Fibroblast of lung (primary cell): ENCODE results near the gene CHN2. TPM values are rescaled to one million over a fixed set of nuclear protein-coding genes. Genes with fewer than 3 reads are reported as not detected.

Experiments used
- DNase-seq, 2 donors: peaks; one replicate each; pipeline versions ENCODE4 v3.0.0 to v3.0.0-alpha.2; 2010; ENCODE audit warnings: low read depth in 2 of 2
- H2AFZ ChIP-seq: 2 replicates; pipeline ENCODE4 v1.5.1; 2012; ENCODE audit warnings: low read length, control low read depth, inconsistent platforms
- H3K27ac ChIP-seq: 2 replicates; pipeline ENCODE4 v1.5.1; 2011; ENCODE audit warnings: low read length, control low read depth; ENCODE audit not compliant: insufficient read depth
- H3K27me3 ChIP-seq: 2 replicates; pipeline ENCODE4 v1.5.1; 2011; ENCODE audit warnings: mild to moderate bottlenecking, low read length; ENCODE audit not compliant: control insufficient read depth, insufficient read depth
- H3K36me3 ChIP-seq: 2 replicates; pipeline ENCODE4 v1.5.1; 2011; ENCODE audit warnings: low read length; ENCODE audit not compliant: control insufficient read depth, insufficient read depth
- H3K4me1 ChIP-seq: 2 replicates; pipeline ENCODE4 v1.5.1; 2011; ENCODE audit warnings: low read length; ENCODE audit not compliant: control insufficient read depth, insufficient read depth; ENCODE audit errors: extremely low read depth
- H3K4me2 ChIP-seq: 2 replicates; pipeline ENCODE4 v1.5.1; 2011; ENCODE audit warnings: low read length, control low read depth; ENCODE audit not compliant: insufficient read depth; ENCODE audit errors: extremely low read depth
- H3K4me3 ChIP-seq, 4 experiments: fragments of 200-600 bp in 1 of 4; sonication (generic) in 1 of 4; replicated peaks in 1 of 4; 2 replicates each; pipeline ENCODE4 v1.5.1; 2011 to 2016; ENCODE audit warnings: low read length in 4 of 4, low read depth in 3 of 4, mild to moderate bottlenecking in 3 of 4, control low read depth in 2 of 4, inconsistent platforms in 1 of 4, mixed read lengths in 1 of 4; ENCODE audit not compliant: insufficient read depth in 1 of 4; ENCODE audit errors: control extremely low read depth in 1 of 4
- H3K79me2 ChIP-seq: 2 replicates; pipeline ENCODE4 v1.5.1; 2012; ENCODE audit warnings: mild to moderate bottlenecking, low read length, inconsistent platforms; ENCODE audit not compliant: control insufficient read depth, insufficient read depth
- H3K9ac ChIP-seq: 2 replicates; pipeline ENCODE4 v1.5.1; 2011; ENCODE audit warnings: mild to moderate bottlenecking, low read length, control low read depth; ENCODE audit not compliant: insufficient read depth
- H3K9me3 ChIP-seq: 2 replicates; pipeline ENCODE4 v1.5.1; 2012; ENCODE audit warnings: low read depth, low read length; ENCODE audit not compliant: control insufficient read depth, insufficient read depth
- H4K20me1 ChIP-seq: 2 replicates; pipeline ENCODE4 v1.5.1; 2011; ENCODE audit warnings: low read length; ENCODE audit not compliant: control insufficient read depth, insufficient read depth; ENCODE audit errors: extremely low read depth
- CTCF ChIP-seq, 2 donors: IDR thresholded peaks in 1 of 2; conservative IDR thresholded peaks in 1 of 2; 1 replicate in 1 of 2; 2 replicates in 1 of 2; pipeline ENCODE4 v1.5.1; 2011 to 2012; ENCODE audit warnings: low read length in 2 of 2, control low read depth in 1 of 2, inconsistent platforms in 1 of 2, low read depth in 1 of 2, mild to moderate bottlenecking in 1 of 2
- EZH2 ChIP-seq: IDR thresholded peaks from 2 replicates; pipeline ENCODE4 v1.5.1; 2012; ENCODE audit warnings: low read length, control low read depth, mild to moderate bottlenecking; ENCODE audit errors: missing control alignments
- polyA plus RNA-seq, 2 donors: library from polyadenylated mRNA; depleted of rRNA in 1 of 2; stranded (reverse) in 1 of 2; unstranded in 1 of 2; fragments of >200 nt; gene quantifications; 2 replicates each; pipeline ENCODE4 v1.2.1, GENCODE V29; 2011 to 2012; ENCODE audit warnings: missing spikeins in 1 of 2
- total RNA-seq: library from RNA; depleted of rRNA; stranded (reverse); fragments of >200 nt; gene quantifications from 2 replicates; pipeline ENCODE4 v1.2.1, GENCODE V29; 2014

Gene CHN2
- total and polyA plus RNA-seq, 2 donors (not counting 1 experiment from before 2014, with no cell fraction given): 0.33 to 0.53 TPM

- Histone ChIP-seq H3K4me2 (no peak overlapping the region), H2AFZ (no peak overlapping the region), H4K20me1 (no peaks in the 10 kb centered on the region), H3K79me2 (no peaks in the 10 kb centered on the region), H3K36me3 (no peaks in the 10 kb centered on the region), H3K4me1 (no peaks in the 10 kb centered on the region), H3K9me3 (no peaks in the 10 kb centered on the region), H3K27me3 (no peaks in the 10 kb centered on the region), H3K9ac (no peak overlapping the region), H3K27ac (no peak overlapping the region), H3K4me3 (no peak overlapping the region)
- DNase-seq: no peak
- TF ChIP-seq EZH2 (no peak), CTCF (conservative IDR thresholded peaks at IDR 0.05 in 1 of 2, IDR thresholded peaks at IDR 0.05 in 1 of 2; ENCODE audit: low read depth in 1 of 2, low read length in 2 of 2) (no peak)
Measured at GRCh38 chr7:29329686-29330085, 135.1 kb downstream of the CHN2 start.

GRCh38 chr7:29330136-29330535 lies 135.6 kb downstream of the CHN2 start:
- Histone ChIP-seq H3K9ac (no peak overlapping the region), H3K4me3 (no peak overlapping the region), H2AFZ (no peak overlapping the region), H3K27me3 (no peaks in the 10 kb centered on the region), H3K4me2 (no peak overlapping the region), H3K79me2 (no peaks in the 10 kb centered on the region), H3K4me1 (no peaks in the 10 kb centered on the region), H3K27ac (no peak overlapping the region), H4K20me1 (no peaks in the 10 kb centered on the region), H3K36me3 (no peaks in the 10 kb centered on the region), H3K9me3 (no peaks in the 10 kb centered on the region)
- no peak for DNase-seq
- no peak for TF ChIP-seq CTCF (conservative IDR thresholded peaks at IDR 0.05 in 1 of 2, IDR thresholded peaks at IDR 0.05 in 1 of 2; ENCODE audit: low read depth in 1 of 2, low read length in 2 of 2)
- TF ChIP-seq EZH2: no peak

GRCh38 chr7:29331163-29331562 lies 136.6 kb downstream of the CHN2 start:
- H3K4me1 ChIP-seq: no peaks in the 10 kb centered on the region
- H3K4me2 ChIP-seq: no peak overlapping the region
- no peak overlapping the region for H3K27ac ChIP-seq
- DNase-seq: no peak
- H3K9me3 ChIP-seq: no peaks in the 10 kb centered on the region
- no peak overlapping the region for H2AFZ ChIP-seq
- H3K36me3 ChIP-seq: no peaks in the 10 kb centered on the region
- TF ChIP-seq CTCF (conservative IDR thresholded peaks at IDR 0.05 in 1 of 2, IDR thresholded peaks at IDR 0.05 in 1 of 2; ENCODE audit: low read depth in 1 of 2, low read length in 2 of 2) (no peak), EZH2 (no peak)
- no peaks in the 10 kb centered on the region for H4K20me1 ChIP-seq
- no peaks in the 10 kb centered on the region for H3K79me2 ChIP-seq
- no peaks in the 10 kb centered on the region for H3K27me3 ChIP-seq
- no peak overlapping the region for H3K9ac ChIP-seq
- H3K4me3 ChIP-seq: no peak overlapping the region
